Testis (tissue), 3 donors: ENCODE measurements around the gene LRRC26. TPM values are rescaled to one million over a fixed set of nuclear protein-coding genes. Genes with fewer than 3 reads are reported as not detected.

ENCODE experiments used
- DNase-seq: peaks from one replicate; pipeline ENCODE4 v3.0.0-alpha.2; 2019
- H3K27ac ChIP-seq, 2 donors: fragments of 200-600 bp; sonication (generic); one replicate each; pipeline ENCODE4 v1.5.1; 2019
- H3K27me3 ChIP-seq: fragments of 200-600 bp; sonication (generic); one replicate; pipeline ENCODE4 v1.5.1; 2019
- H3K36me3 ChIP-seq: fragments of 200-600 bp; sonication (generic); one replicate; pipeline ENCODE4 v1.5.1; 2017; ENCODE audit warnings: low read depth; ENCODE audit errors: missing control alignments
- H3K4me1 ChIP-seq: fragments of 200-600 bp; sonication (generic); one replicate; pipeline ENCODE4 v1.5.1; 2019
- H3K4me3 ChIP-seq, 2 donors: fragments of 200-600 bp; sonication (generic); one replicate each; pipeline ENCODE4 v1.5.1; 2017 to 2019
- H3K9me3 ChIP-seq: fragments of 200-600 bp; sonication (generic); one replicate; pipeline ENCODE4 v1.5.1; 2017
- CTCF ChIP-seq, 3 experiments: fragments of 450-650 bp in 2 of 3; fragments of 200-600 bp in 1 of 3; sonication (generic) in 1 of 3; IDR thresholded peaks; one replicate each; pipeline ENCODE4 v1.5.1; 2016 to 2019; ENCODE audit warnings: antibody characterized with exemption in 3 of 3, mild to moderate bottlenecking in 2 of 3, moderate library complexity in 1 of 3
- POLR2A ChIP-seq: fragments of 450-650 bp; IDR thresholded peaks from one replicate; pipeline ENCODE4 v1.6.1; 2017; ENCODE audit warnings: antibody characterized with exemption, mild to moderate bottlenecking, moderate library complexity
- WGBS, 2 donors: methylation state at CpG; one replicate each; pipeline ENCODE4 v1.1.5; 2018; 5-methylcytosine and 5-hydroxymethylcytosine counted together
- intact Hi-C: fragments of 100-400 bp; cut with DNase I; formaldehyde crosslinking; loops from one replicate; pipeline ENCODE4 v1.15.1; 2023; ENCODE audit warnings: low total_unique reads
- polyA plus RNA-seq: library from polyadenylated mRNA; stranded (reverse); fragments of 350-450 nt; fragmentation: Illumina TruSeq; extraction: RNeasy Lipid Tissue Mini Kit (QIAGEN cat#74804); gene quantifications from one replicate; pipeline ENCODE4 v1.2.3, GENCODE V29; 2014; ENCODE audit warnings: low read depth, low replicate concordance; ENCODE audit not compliant: insufficient read depth
- total RNA-seq, 2 donors: library from RNA; depleted of rRNA; stranded (reverse); fragments of >200 nt; gene quantifications; one replicate each; pipeline ENCODE4 v1.2.3, GENCODE V29; 2016

The LRRC26 gene
- total and polyA plus RNA-seq, 3 donors from 2014 or later: 2.4 to 5.1 TPM; not detected in 1

- 68 to 90% methylated on average over 2 to 30 of the region's 30 CpGs for WGBS, 2 donors
- peak; percentile 87 for DNase-seq
- intact Hi-C loops: no loop called here
- H3K27me3 ChIP-seq: no peaks in the 10 kb centered on the region
- no peak for TF ChIP-seq POLR2A
- no peak for TF ChIP-seq CTCF (IDR thresholded peaks at IDR 0.05)
- peaks cover 16% of the 10 kb centered on the region for H3K4me1 ChIP-seq
- no peak overlapping the region for H3K4me3 ChIP-seq
- no peaks in the 10 kb centered on the region for H3K36me3 ChIP-seq
- H3K9me3 ChIP-seq: no peaks in the 10 kb centered on the region
- H3K27ac ChIP-seq: no peak overlapping the region
Observed at GRCh38 chr9:137216188-137216965, 46.5 kb upstream of the LRRC26 start.

GRCh38 chr9:137215196-137215986 is 45.5 kb upstream of the LRRC26 start:
- no peak overlapping the region for H3K4me3 ChIP-seq
- 92 to 95% methylated on average over 11 to 20 of the region's 22 CpGs for WGBS, 2 donors
- H3K27ac ChIP-seq: no peak overlapping the region
- no peak for DNase-seq
- H3K4me1 ChIP-seq: peaks cover 14% of the 10 kb centered on the region
- no peaks in the 10 kb centered on the region for H3K9me3 ChIP-seq
- no peaks in the 10 kb centered on the region for H3K36me3 ChIP-seq
- TF ChIP-seq CTCF (IDR thresholded peaks at IDR 0.05): no peak
- TF ChIP-seq POLR2A: no peak
- no peaks in the 10 kb centered on the region for H3K27me3 ChIP-seq
- intact Hi-C loops: no loop called here

- H3K4me1 ChIP-seq: peaks cover 14% of the 10 kb centered on the region
- intact Hi-C loops: no loop called here
- DNase-seq: no peak
- H3K27me3 ChIP-seq: no peaks in the 10 kb centered on the region
- no peaks in the 10 kb centered on the region for H3K36me3 ChIP-seq
- no peak overlapping the region for H3K4me3 ChIP-seq
- no peak overlapping the region for H3K27ac ChIP-seq
- no peak for TF ChIP-seq CTCF (IDR thresholded peaks at IDR 0.05)
- no peak for TF ChIP-seq POLR2A
- H3K9me3 ChIP-seq: no peaks in the 10 kb centered on the region
- WGBS, 2 donors: 76 to 86% methylated on average over 10 to 19 of the region's 19 CpGs
Observed at GRCh38 chr9:137214620-137215019, 44.8 kb upstream of the LRRC26 start.

GRCh38 chr9:137213160-137214060 is 43.6 kb upstream of the LRRC26 start:
- Histone ChIP-seq H3K27ac (no peak overlapping the region), H3K27me3 (no peaks in the 10 kb centered on the region), H3K36me3 (no peaks in the 10 kb centered on the region), H3K4me1 (peaks cover 9% of the 10 kb centered on the region), H3K4me3 (no peak overlapping the region), H3K9me3 (no peaks in the 10 kb centered on the region)
- intact Hi-C loops: no loop called here
- TF ChIP-seq CTCF (IDR thresholded peaks at IDR 0.05) (no peak), POLR2A (no peak)
- 90 to 94% methylated on average over 21 to 32 of the region's 49 CpGs for WGBS, 2 donors
- DNase-seq: no peak
